GM12875 (cell line): Measurements from ENCODE around the gene NEK1.
"Not testable (repeated sequence)": the region's sequence is repeated elsewhere in the genome, so short reads cannot be mapped to it uniquely, and the experiment has no call there.

Source experiments
- H3K4me3 ChIP-seq: one replicate; pipeline ENCODE4 v1.5.1; 2011; ENCODE audit warnings: low read depth, low read length, control low read depth
- CTCF ChIP-seq: IDR thresholded peaks from 2 replicates; pipeline ENCODE4 v1.5.1; 2011; ENCODE audit warnings: low read depth, mild to moderate bottlenecking, control low read depth, inconsistent platforms, low read length, moderate library complexity, borderline replicate concordance; ENCODE audit not compliant: insufficient read depth

The NEK1 gene

GRCh38 chr4:169439244-169439643 lies 173.1 kb downstream of the NEK1 start:
- H3K4me3 ChIP-seq = no peak overlapping the region
- no peak for TF ChIP-seq CTCF

GRCh38 chr4:169438057-169438480 lies 174.3 kb downstream of the NEK1 start:
- TF ChIP-seq CTCF = no peak
- H3K4me3 ChIP-seq = no peak overlapping the region

GRCh38 chr4:169437299-169438047 lies 174.9 kb downstream of the NEK1 start:
- no peak overlapping the region for H3K4me3 ChIP-seq
- TF ChIP-seq CTCF = no peak

- TF ChIP-seq CTCF = no peak
- no peak overlapping the region for H3K4me3 ChIP-seq
These were observed 175.6 kb downstream of the NEK1 start for GRCh38 chr4:169436734-169437133.

- TF ChIP-seq CTCF = no peak
- H3K4me3 ChIP-seq = no peak overlapping the region
These were observed 184.0 kb downstream of the NEK1 start for GRCh38 chr4:169428376-169428775.

GRCh38 chr4:169427727-169428126 lies 184.7 kb downstream of the NEK1 start:
- H3K4me3 ChIP-seq = not testable (repeated sequence)

- no peak overlapping the region for H3K4me3 ChIP-seq
- TF ChIP-seq CTCF = no peak
These were observed 192.1 kb downstream of the NEK1 start for GRCh38 chr4:169420291-169420690.

GRCh38 chr4:169418846-169419245 lies 193.5 kb downstream of the NEK1 start:
- TF ChIP-seq CTCF = no peak
- H3K4me3 ChIP-seq = no peak overlapping the region
